ENCODE data around the gene AADACL4.
"Not testable (repeated sequence)": the region's sequence is repeated elsewhere in the genome, so short reads cannot be mapped to it uniquely, and the experiment has no call there.

- TF ChIP-seq POLR2A (IDR thresholded peaks at IDR 0.05; ENCODE audit: low read depth, low read length); POLR2AphosphoS5 (IDR thresholded peaks at IDR 0.05; ENCODE audit: low read depth, low read length); TAF1 (IDR thresholded peaks at IDR 0.05; ENCODE audit: borderline replicate concordance, low read depth, low read length): not testable (repeated sequence)
Measured at GRCh38 chr1:12657885-12658512, 14.1 kb downstream of the AADACL4 start.

Measured in GM12892 (cell line).